ENCODE data around the gene LRRC8C. TPM values are rescaled to one million over a fixed set of nuclear protein-coding genes. Genes with fewer than 3 reads are reported as not detected.
A peak's percentile ranks its signal among the peaks of the same experiment; 100 is the strongest.

LRRC8C gene
- total RNA-seq, 1 donor from 2014 or later: 7.7 TPM

DNA sequence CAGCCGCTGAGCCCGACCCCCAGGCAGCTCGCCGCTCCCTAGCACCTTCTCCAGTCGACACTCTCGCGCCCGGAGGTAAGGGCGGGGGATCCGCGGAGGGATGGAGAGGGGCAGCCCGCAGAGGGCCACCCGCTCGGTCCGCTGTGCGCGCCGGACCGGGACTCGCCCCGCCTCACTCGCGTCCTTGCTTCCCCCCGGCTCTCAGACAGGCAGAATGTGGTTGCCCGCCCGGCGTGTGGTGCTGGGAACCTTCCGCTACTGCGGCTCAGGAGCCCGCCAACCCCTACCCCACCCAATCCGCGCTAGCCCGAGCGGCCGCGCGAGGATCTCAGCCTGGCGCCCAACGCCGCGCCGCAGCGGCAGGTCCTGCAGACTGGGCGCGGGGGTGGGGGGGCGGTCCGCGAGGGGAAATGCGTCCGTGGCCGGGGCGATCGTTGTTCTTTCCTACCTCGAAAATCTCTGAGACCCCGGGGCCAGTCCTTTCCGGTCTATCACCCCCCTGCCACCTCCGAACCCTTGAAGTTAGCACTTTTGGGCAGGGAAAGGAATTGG is 404 bp downstream of the LRRC8C start:
- DNase-seq (ENCODE audit: low spot score): peak; percentile 36

- peak; percentile 34 for DNase-seq (ENCODE audit: low spot score)
These were observed 1.1 kb downstream of the LRRC8C start for GRCh38 chr1:89633800-89634625.

- DNase-seq (ENCODE audit: low spot score): no peak
These were observed 3.2 kb downstream of the LRRC8C start for GRCh38 chr1:89635825-89636815.

GRCh38 chr1:89637496-89637895 is 4.6 kb downstream of the LRRC8C start:
- DNase-seq (ENCODE audit: low spot score): no peak

- DNase-seq (ENCODE audit: low spot score): no peak
These were observed 7.5 kb downstream of the LRRC8C start for GRCh38 chr1:89640440-89640839.

DNA sequence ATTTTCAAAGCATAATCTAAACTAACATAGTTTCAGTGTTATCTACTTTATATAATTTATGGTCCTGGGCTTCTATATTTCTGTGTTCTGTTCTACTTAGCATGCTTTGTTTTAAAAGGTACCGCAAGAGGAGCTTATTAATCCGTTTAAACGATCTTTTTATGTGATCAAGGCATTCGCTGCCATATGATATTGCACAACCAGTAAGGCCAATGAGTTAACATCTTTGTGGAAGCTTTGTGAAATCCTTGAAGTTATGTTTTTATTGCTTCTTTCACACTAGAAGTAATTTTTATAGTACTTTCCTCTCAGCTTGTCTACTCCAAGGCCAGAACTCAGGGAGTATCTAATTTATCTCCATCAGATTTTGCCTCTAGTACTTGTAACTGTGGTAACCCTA is 8.9 kb downstream of the LRRC8C start:
- DNase-seq (ENCODE audit: low spot score): peak; percentile 24

DNA sequence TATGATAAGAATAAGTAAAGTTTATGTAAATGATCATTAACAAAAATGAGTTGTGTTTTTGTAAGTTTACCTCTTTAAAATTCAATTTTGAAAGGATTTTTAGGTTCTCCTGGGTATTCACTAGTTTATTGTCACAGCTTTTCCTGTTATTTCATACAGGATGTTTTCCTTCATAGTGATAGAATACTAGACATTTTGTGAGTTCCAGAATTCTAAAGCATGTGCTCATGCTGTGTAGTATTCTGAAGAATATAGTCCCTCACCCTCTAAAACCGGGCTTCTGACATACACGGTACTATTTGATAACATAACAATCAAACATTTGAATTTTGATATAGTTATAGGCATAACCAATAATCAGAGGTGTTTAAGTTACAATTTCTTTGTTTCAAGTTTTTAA is 10.7 kb downstream of the LRRC8C start:
- no peak for DNase-seq (ENCODE audit: low spot score)

GRCh38 chr1:89644119-89644814 is 11.3 kb downstream of the LRRC8C start:
- DNase-seq (ENCODE audit: low spot score): no peak

DNA sequence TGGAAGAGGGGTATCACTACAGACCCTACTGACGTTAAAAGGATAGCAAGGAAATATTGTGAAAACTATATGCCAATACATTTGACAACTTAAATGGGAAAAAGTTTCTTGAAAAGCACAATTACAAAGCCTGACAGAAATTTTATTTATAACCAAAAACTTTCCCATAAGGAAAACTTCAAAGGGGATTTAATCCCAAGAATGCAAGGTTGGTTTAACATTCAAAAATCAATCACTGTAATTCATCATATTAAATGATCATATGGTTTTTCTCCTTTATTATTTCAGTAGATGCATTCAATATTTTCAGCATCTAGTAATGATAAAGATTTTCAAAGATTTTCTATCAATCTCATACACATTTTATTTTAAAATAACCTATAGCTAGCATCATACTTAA is 13.3 kb downstream of the LRRC8C start:
- DNase-seq (ENCODE audit: low spot score): no peak

DNA sequence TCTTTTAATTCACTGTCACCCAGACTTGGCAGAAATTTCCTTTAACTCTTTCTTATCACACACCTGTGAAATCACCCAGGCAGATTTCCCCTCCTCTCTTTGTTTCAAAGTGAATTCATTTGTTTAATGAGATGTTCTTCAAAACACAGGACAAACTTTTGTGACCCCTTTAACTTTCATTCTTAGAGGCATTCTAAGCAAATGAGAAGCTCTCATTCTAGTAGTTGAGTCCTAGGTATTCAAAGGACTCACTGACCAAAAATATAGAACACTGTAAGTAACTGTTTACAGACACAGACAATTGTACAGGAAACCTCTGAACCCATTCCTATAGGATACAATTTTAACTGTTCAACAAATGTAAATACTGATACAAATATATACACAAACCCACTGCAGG is 16.9 kb downstream of the LRRC8C start:
- no peak for DNase-seq (ENCODE audit: low spot score)

DNA sequence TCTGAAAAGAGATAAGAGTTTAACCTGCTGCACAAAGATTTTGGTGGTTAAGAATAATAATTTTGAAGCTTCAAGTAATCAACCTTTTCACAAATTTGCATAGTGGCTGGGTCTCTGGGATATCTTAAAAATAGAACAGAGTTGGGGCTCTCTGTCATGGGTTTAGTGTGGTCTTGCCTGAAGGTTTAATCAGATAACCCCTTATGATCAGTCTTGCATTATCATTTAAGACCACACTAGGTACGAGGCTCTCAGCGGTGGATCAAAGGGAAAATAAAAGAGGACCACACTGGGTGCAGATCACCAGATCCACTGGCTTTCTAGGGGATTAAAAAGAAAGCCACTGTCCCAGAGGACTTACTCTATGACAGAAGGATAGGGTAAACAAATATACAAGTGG is 19.5 kb downstream of the LRRC8C start:
- no peak for DNase-seq (ENCODE audit: low spot score)

GRCh38 chr1:89657886-89658285 is 25.0 kb downstream of the LRRC8C start:
- no peak for DNase-seq (ENCODE audit: low spot score)

DNA sequence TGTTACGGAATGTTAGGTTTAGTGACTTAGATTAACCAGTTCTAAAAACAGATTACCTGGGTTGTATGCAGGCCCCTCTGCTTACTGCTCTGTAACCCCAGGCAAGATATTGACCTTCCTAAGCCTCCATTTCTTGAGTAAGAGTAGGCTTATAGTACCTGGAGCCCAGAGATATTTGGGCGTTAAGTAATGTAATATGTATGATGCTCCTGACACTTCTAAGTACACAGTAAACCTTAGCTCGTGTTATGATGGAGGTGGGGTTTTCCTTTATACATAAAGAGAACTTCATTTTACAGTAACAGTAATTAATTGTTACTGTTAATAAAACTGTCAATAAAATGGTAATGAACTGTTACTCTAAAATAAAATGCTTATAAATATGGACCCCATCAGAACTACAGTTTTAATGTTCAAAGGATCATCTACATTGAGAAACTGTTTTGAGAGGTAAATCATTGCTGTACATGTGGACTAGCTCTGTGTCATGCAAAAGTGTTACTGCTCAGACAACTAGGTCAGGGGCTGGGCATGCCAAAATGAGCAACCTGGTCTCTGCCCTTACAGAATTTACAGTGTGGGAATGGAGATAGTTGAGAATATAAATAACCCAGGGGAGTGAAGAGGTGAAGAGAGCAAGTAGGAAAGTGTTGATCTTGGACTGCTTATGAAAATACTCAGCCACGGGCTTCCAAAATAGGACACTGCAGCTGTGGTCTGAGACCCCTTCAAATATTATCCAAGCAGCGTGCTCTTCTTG is 26.6 kb downstream of the LRRC8C start:
- no peak for DNase-seq (ENCODE audit: low spot score)

- no peak for DNase-seq (ENCODE audit: low spot score)
These were observed 27.5 kb downstream of the LRRC8C start for GRCh38 chr1:89660224-89661061.

DNA sequence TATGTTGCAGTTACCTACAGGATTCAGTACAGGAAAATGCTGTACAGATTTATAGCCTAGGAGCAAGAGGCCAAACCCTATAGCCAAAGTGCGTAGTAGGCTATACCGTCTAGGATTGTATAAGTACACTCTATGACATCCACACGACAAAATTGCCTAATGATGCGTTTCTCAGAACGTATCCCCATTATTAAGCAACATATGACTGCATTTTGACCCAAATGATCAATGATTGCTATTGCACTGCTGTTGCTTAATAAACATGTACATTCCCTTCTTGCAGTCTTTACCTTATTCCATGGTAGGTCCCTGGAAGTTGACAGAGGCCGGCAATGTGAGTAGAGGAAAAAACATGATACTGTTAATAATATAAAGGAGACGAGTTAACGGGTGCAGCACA is 33.0 kb downstream of the LRRC8C start:
- no peak for DNase-seq (ENCODE audit: low spot score)

DNA sequence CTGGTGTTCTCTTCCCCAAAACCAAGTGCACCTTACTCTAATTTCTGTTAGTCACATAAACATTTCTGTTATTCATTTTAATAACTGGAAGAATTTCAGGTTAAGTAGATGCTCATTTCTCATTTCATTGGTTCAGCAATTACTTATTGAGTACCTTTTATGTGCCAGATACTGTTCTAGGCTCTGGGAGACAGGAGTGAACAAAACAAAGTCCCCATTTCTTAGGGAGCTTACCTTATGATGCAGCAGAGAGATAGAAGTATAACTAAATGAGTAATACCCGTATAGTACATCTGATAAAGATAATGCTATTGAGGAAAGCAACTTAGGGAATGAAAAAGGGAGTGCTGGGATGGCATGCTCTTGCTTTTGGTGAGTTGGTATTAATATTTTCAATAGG is 33.7 kb downstream of the LRRC8C start:
- DNase-seq (ENCODE audit: low spot score): no peak

DNA sequence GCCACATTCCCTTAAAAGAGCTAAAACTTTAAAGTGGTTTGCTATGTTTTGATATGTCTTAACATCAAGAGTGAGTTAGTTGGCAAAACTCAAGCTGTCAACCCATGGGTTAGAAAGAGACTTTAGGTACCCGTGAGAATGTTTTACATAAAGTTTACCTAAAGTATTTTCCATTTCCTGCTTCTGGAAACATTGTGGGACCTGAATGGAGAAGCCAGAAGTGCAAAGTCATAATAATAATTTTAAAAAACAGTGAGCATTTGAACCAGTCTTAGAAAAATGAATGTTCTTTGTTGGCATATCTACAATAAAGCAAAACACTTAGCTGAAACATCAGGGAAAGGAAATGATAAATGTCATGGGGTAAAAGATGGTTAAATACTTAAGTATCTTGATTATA is 34.8 kb downstream of the LRRC8C start:
- DNase-seq (ENCODE audit: low spot score): no peak

DNA sequence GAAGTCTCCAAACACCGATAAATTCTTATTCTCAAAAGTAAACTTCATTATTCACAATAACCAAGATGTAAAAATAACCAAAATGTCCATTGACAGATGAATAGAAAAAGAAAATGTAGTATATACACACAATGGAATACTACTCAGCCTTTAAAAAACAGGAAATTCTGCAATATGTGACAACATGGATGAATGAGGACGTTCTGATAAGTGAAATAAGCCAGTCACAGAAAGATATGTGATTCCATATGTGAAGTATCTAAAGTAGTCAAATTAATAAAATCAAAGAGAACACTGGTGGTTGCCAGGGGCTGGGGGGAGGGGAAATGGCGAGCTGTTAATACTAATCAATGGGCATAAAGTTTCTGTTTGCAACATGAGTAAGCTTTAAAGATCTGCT is 36.0 kb downstream of the LRRC8C start:
- no peak for DNase-seq (ENCODE audit: low spot score)

GRCh38 chr1:89669441-89669840 is 36.5 kb downstream of the LRRC8C start:
- DNase-seq (ENCODE audit: low spot score): no peak

GRCh38 chr1:89670163-89670562 is 37.2 kb downstream of the LRRC8C start:
- peak; percentile 17 for DNase-seq (ENCODE audit: low spot score)

All from umbilical cord (tissue), 2 donors.